GM19324 (cell line): ENCODE data around the gene ASXL2.

ENCODE experiments used
- ATAC-seq: cut with Tn5 transposase; IDR thresholded peaks from one replicate; pipeline ENCODE4 v1.9.1; 2021; ENCODE audit warnings: mild to moderate bottlenecking, moderate library complexity; ENCODE audit not compliant: unreplicated experiment, low FRiP score

Gene ASXL2

DNA sequence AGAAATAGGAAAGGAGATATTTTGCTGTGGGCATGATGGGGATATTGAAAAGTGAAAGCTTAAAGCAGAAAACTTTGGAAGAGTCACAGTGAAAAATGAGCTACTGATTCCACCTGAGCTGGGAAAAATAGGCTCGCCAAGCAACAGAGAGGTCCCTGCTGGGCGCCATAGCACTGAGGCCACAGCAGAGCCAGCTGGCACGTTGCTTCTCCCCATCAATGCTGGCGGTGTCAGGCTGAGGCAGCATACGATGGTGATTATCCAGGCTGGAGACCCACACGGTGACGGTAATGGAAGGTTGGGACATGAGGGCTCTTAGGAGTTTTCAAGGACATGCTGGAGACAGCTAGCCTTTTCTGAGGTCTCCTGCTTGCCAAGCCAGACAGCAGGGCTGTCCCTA, 179.1 kb downstream of the ASXL2 start:
- no peak for ATAC-seq

DNA sequence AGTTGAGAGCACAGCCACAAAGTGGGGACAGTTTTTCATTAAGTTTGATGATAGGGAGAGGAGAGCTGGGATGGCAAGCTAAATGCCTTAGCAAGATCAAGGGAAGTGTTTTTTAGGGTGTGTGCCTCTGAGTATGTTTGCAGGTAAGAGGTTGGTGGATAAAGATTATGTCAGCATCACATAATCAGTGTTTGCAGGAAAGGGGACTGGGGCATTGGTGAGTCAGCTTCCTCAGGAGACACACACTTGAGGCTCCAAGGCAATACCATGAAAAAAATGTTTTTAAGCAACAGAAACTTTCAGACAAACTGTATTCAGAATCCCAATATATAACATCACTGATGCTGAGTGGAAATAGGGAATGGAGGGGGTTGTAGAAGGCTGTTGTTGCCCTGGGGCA, 179.5 kb downstream of the ASXL2 start:
- no peak for ATAC-seq

DNA sequence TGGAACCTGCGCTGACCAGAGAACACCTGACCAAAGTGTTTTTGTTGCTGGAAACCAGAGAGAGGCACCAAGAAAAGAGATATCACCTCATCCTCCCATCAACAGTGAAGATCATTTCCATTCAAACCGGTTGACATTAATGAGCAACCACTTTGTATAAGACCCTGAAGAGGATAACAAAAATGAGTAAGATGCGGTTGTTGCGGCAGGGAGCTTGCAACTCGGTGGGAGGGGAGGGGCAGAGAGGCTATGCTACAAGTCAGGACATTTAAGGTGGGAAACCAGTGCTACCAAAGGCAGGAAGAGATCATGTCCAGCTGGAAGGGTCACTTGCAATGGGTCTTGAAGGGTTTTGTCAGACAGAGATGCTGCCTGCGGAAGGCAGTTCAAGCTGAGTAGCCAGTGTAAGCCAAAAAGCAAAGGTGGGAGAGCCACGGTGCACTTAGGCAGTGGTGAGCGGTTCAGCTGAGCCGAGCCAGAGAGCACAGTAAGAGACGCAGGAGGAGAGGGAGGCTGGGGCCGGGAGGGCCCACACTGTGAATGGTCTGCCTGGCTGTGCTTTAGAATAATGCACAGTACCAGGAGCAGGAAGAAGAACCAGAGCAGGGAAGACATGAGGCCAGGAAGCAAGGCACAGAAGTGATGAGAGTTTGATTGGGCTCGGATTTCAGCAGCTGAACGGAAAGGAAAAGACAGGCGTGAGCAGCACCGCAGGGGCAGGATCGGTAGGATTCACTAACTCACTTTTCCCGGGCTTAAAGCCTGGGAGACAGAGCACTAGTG, 180.5 kb downstream of the ASXL2 start:
- no peak for ATAC-seq

DNA sequence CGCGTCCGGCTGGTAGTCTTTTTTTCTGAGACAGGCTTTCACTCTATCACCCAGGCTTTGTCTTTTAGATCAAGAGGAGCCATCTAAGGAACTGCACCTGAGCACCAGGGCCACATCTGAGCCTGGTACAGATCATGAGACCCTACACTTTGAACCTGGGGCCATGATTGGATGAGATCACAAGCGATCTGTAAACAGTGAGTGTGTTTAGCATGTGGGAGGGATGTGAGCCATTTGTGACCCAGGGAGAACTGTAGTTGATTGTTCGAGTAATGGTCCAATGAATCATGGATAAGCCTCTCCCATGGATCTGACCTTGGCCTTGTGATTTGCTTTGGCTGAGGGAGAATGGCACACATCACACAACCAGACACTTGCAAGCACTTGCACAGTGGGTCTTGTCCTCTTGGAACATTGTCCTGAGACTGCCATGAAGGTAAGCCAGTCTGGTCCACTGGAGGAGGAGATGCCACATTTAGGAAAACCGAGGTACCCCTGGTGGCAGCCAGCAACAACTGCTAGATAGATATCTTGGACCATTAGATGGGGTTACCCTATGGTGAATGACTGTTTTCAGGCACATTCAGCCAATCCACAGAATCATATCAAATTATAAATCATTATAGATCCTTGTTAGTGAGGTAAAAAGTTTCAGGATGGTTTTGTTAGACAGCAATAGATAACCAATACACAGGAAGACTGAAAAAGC, 185.4 kb downstream of the ASXL2 start:
- no peak for ATAC-seq

DNA sequence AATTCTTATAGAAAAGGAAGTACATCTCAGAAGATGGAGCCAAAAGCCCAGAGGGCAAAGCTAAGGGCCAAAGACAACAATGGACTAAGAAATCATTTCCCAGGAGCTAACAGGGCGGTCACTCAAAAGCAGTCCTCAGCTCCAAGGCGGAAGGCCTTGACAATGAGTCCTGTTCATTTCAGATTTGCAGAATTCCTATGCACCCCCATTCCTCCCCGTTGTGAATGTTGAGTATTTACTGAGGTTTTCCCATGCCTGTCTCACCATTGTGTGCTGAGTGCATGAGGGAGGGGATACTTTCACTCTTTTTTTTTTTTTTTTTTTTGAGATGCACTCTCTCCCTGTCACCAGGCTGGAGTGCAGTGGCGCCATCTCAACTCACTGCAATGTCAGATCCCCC, 186.1 kb downstream of the ASXL2 start:
- ATAC-seq, result no peak

DNA sequence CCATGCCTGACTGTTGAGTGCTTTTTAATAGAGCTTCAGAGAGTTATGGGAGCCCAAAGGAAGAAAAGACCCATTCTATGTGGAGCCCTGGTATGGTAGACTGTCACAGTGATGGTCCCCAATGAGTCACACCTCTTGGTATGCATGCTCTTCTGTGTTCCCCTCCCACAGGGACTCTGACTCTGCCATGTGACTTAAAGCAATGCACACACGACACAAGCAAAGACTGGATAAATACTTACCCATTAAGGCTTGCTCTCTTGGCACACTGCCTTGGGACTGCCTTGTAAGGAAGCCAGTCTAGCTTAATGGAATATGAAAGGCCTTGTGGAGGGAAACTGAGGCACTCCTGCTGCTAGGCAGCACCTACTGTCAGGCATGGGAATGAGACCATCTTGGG, 188.2 kb downstream of the ASXL2 start:
- no peak for ATAC-seq

DNA sequence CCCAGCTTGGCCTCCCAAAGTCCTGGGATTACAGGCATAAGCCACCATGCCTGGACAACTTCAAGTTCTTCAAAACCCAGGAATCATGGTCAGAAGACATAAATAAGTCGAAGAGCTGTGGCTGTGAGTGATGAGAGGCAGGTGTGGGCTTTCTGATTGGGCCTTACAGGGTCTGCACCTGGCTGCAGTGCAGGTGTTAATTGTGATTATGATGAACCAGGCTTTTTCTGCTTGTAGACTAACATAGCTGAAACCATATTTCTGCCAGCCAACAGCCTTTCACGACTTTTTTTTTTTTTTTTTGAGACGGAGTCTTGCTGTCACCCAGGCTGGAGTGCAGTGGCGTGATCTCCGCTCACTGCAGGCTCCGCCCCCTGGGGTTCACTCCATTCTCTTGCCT, 190.1 kb downstream of the ASXL2 start:
- no peak for ATAC-seq

DNA sequence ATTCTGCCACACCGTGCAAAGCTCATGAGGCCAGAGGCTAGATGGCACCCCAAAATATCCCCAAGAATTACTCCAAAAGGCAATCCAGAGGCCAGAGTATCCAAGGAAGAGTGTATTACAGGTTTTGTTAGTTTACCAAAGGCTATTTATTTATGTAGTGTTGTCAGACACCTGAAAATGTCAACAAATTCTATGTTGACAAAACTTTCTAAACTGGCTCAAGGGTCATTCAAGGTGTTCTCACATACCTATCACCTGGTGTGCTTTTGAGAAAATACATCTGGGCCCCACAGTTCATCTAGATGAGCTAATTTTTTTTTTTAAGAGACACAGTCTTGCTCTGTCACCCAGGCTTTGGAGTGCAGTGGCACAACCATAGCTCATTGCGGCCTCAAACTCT, 192.5 kb downstream of the ASXL2 start:
- no peak for ATAC-seq

DNA sequence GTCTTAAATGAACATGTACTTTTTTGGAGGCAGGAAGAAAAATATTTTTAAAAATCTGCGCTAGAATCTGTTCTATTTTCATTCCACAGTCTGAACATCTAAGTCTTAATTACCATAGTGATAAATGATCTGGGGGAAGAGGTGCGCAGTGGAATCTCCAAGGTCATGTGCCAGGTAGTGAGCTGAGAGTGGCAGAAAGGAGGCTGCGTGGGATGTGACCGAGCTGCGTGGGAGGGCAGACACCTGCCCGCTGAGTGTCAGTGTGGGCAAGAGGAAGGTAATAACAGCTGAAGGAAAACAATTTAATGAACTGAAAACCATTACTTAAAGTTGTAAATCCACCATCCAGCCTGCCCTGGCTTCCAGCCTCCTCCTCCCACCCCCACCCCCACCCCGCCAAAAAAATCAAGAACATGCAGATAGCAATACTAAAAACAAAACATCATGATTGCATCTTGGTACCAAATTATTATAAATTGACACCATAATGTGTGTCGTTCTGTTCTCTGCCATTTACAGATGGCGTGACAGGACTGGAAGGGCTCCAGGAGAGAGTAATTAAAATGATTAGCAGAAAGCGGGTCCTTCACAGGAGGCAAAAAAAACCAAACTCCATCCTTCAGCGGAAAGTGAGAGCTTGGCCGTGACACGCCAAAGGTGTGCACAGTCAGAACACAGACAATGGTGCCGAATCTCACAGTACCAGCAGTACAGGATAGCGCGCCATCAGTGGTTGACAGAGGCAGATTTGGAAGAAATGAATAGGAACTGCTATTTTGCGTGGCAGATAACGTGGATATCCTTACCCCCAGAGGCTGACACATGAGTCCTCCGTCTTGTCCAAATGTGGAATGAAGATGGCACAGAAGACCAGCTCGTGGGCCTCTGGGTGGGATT, 193.5 kb downstream of the ASXL2 start:
- no peak for ATAC-seq
